H9 (cell line): ENCODE measurements around the gene PIP4P1. TPM values are rescaled to one million over a fixed set of nuclear protein-coding genes. Genes with fewer than 3 reads are reported as not detected.
"Not testable (repeated sequence)": the region's sequence is repeated elsewhere in the genome, so short reads cannot be mapped to it uniquely, and the experiment has no call there.

Experiments
- DNase-seq: peaks from one replicate; pipeline ENCODE4 v3.0.0-alpha.2; 2017
- H2AFZ ChIP-seq: one replicate; pipeline ENCODE4 v1.6.1; 2013; ENCODE audit warnings: mild to moderate bottlenecking, low read length, control low read depth, moderate library complexity
- H2AK5ac ChIP-seq: 2 replicates; pipeline ENCODE4 v1.6.1; 2013; ENCODE audit warnings: low read length, control low read depth, mixed read lengths; ENCODE audit not compliant: insufficient read length
- H2BK120ac ChIP-seq: one replicate; pipeline ENCODE4 v1.6.1; 2013; ENCODE audit warnings: low read depth, mild to moderate bottlenecking, low read length, control low read depth, inconsistent platforms; ENCODE audit not compliant: poor library complexity, severe bottlenecking
- H2BK12ac ChIP-seq: 2 replicates; pipeline ENCODE4 v1.6.1; 2013; ENCODE audit warnings: low read length, control low read depth, mixed read lengths, low read depth; ENCODE audit not compliant: insufficient read length
- H2BK15ac ChIP-seq: 2 replicates; pipeline ENCODE4 v1.6.1; 2013; ENCODE audit warnings: low read depth, low read length, control low read depth
- H2BK20ac ChIP-seq: one replicate; pipeline ENCODE4 v1.6.1; 2013; ENCODE audit warnings: low read depth, mild to moderate bottlenecking, low read length, control low read depth, inconsistent platforms; ENCODE audit not compliant: poor library complexity, severe bottlenecking
- H2BK5ac ChIP-seq: 2 replicates; pipeline ENCODE4 v1.6.1; 2013; ENCODE audit warnings: low read length, control low read depth, mixed read lengths; ENCODE audit not compliant: insufficient read length
- H3K14ac ChIP-seq: 2 replicates; pipeline ENCODE4 v1.6.1; 2013; ENCODE audit warnings: low read length, control low read depth; ENCODE audit not compliant: insufficient read depth
- H3K18ac ChIP-seq: 2 replicates; pipeline ENCODE4 v1.6.1; 2013; ENCODE audit warnings: low read depth, mild to moderate bottlenecking, mixed read lengths, low read length, control low read depth; ENCODE audit not compliant: insufficient read length
- H3K23ac ChIP-seq: 2 replicates; pipeline ENCODE4 v1.6.1; 2013; ENCODE audit warnings: low read length, control low read depth, mixed read lengths, low read depth; ENCODE audit not compliant: insufficient read length
- H3K23me2 ChIP-seq: 2 replicates; pipeline ENCODE4 v1.6.1; 2013; ENCODE audit warnings: low read depth, mild to moderate bottlenecking, mixed read lengths, low read length, control low read depth; ENCODE audit not compliant: insufficient read length, poor library complexity, severe bottlenecking
- H3K27ac ChIP-seq: 2 replicates; pipeline ENCODE4 v1.5.1; 2013; ENCODE audit warnings: low read length, control low read depth, mixed read lengths, low read depth; ENCODE audit not compliant: insufficient read length
- H3K27me3 ChIP-seq: 2 replicates; pipeline ENCODE4 v1.6.1; 2013; ENCODE audit warnings: low read length, control low read depth, inconsistent platforms; ENCODE audit not compliant: insufficient read depth
- H3K4ac ChIP-seq: 2 replicates; pipeline ENCODE4 v1.6.1; 2013; ENCODE audit warnings: low read depth, mild to moderate bottlenecking, control low read depth, inconsistent platforms, low read length, moderate library complexity
- H3K4me1 ChIP-seq: 2 replicates; pipeline ENCODE4 v1.6.1; 2013; ENCODE audit warnings: low read length, control low read depth, inconsistent platforms; ENCODE audit not compliant: insufficient read depth
- H3K4me2 ChIP-seq: 2 replicates; pipeline ENCODE4 v1.6.1; 2013; ENCODE audit warnings: low read length, control low read depth, mixed read lengths; ENCODE audit not compliant: insufficient read length, insufficient read depth
- H3K56ac ChIP-seq: 2 replicates; pipeline ENCODE4 v1.6.1; 2013; ENCODE audit warnings: low read depth, mild to moderate bottlenecking, mixed read lengths, low read length, control low read depth; ENCODE audit not compliant: insufficient read length
- H3K79me1 ChIP-seq: 2 replicates; pipeline ENCODE4 v1.6.1; 2013; ENCODE audit warnings: low read depth, mild to moderate bottlenecking, moderate library complexity, low read length, control low read depth, inconsistent platforms; ENCODE audit not compliant: insufficient read depth, poor library complexity, severe bottlenecking
- H3K79me2 ChIP-seq: 2 replicates; pipeline ENCODE4 v1.6.1; 2013; ENCODE audit warnings: low read length, control low read depth, inconsistent platforms; ENCODE audit not compliant: insufficient read depth
- H3K9ac ChIP-seq: 2 replicates; pipeline ENCODE4 v1.6.1; 2013; ENCODE audit warnings: low read length, control low read depth, mixed read lengths; ENCODE audit not compliant: insufficient read length; ENCODE audit errors: extremely low read depth
- H3K9me3 ChIP-seq: one replicate; pipeline ENCODE4 v1.6.1; 2013; ENCODE audit warnings: low read depth, low read length, inconsistent platforms; ENCODE audit not compliant: control insufficient read depth
- H3T11ph ChIP-seq: one replicate; pipeline ENCODE4 v1.6.1; 2013; ENCODE audit warnings: mild to moderate bottlenecking, low read length, control low read depth, inconsistent platforms
- H4K20me1 ChIP-seq: one replicate; pipeline ENCODE4 v1.6.1; 2013; ENCODE audit not compliant: control insufficient read depth, insufficient read length, insufficient read depth
- H4K5ac ChIP-seq: 2 replicates; pipeline ENCODE4 v1.6.1; 2013; ENCODE audit warnings: low read depth, mild to moderate bottlenecking, mixed read lengths, low read length, control low read depth; ENCODE audit not compliant: insufficient read length
- H4K8ac ChIP-seq: replicated peaks from 2 replicates; pipeline ENCODE4 v1.6.1; 2013; ENCODE audit warnings: low read length, control low read depth, mixed read lengths, low read depth; ENCODE audit not compliant: insufficient read length
- H4K91ac ChIP-seq: 2 replicates; pipeline ENCODE4 v1.6.1; 2013; ENCODE audit warnings: low read depth, mild to moderate bottlenecking, moderate library complexity, mixed read lengths, low read length, control low read depth; ENCODE audit not compliant: insufficient read length
- H3K27ac Mint-ChIP-seq, 3 experiments: 2 replicates in 2 of 3; 3 replicates in 1 of 3; pipeline ENCODE4 v1.8.0; 2020 to 2021; ENCODE audit warnings: mixed read lengths in 3 of 3, mild to moderate bottlenecking in 1 of 3, moderate library complexity in 1 of 3
- H3K27me3 Mint-ChIP-seq: 2 replicates; pipeline ENCODE4 v1.8.0; 2021; ENCODE audit warnings: low read depth, mild to moderate bottlenecking, moderate library complexity, mixed read lengths
- H3K36me3 Mint-ChIP-seq, 3 experiments: 2 replicates in 2 of 3; 3 replicates in 1 of 3; pipeline ENCODE4 v1.8.0; 2020 to 2021; ENCODE audit warnings: low read depth in 3 of 3, mixed read lengths in 3 of 3; ENCODE audit not compliant: insufficient read depth in 1 of 3
- H3K4me1 Mint-ChIP-seq, 2 experiments: 2 replicates each; pipeline ENCODE4 v1.8.0; 2020; ENCODE audit warnings: mixed read lengths in 2 of 2
- H3K4me3 Mint-ChIP-seq, 2 experiments: 2 replicates in 1 of 2; 3 replicates in 1 of 2; pipeline ENCODE4 v1.8.0; 2020 to 2021; ENCODE audit warnings: mild to moderate bottlenecking in 2 of 2, mixed read lengths in 2 of 2, moderate library complexity in 1 of 2
- H3K9me3 Mint-ChIP-seq, 2 experiments: 2 replicates in 1 of 2; 3 replicates in 1 of 2; pipeline ENCODE4 v1.8.0; 2020; ENCODE audit warnings: mild to moderate bottlenecking in 2 of 2, mixed read lengths in 2 of 2, moderate library complexity in 1 of 2
- CTCF ChIP-seq: fragments of 200-600 bp; sonication (generic); conservative IDR thresholded peaks from 3 replicates; pipeline ENCODE4 v1.8.0; 2021; ENCODE audit warnings: antibody characterized with exemption, mild to moderate bottlenecking
- WGBS: extraction: QIAGEN DNeasy Blood & Tissue Kit; methylation state at CpG from one replicate; pipeline ENCODE4 v1.1.7; 2013; ENCODE audit warnings: missing lambda C conversion rate, low lambda C conversion rate, mixed read lengths; ENCODE audit not compliant: insufficient read length; ENCODE audit errors: extremely low coverage; 5-methylcytosine and 5-hydroxymethylcytosine counted together
- total RNA-seq: library from RNA; stranded (reverse); gene quantifications from 2 replicates; pipeline ENCODE4 v1.2.1, GENCODE V29; 2021

The PIP4P1 gene
- total RNA-seq, 1 experiment from 2014 or later, result 41.6 TPM

DNA sequence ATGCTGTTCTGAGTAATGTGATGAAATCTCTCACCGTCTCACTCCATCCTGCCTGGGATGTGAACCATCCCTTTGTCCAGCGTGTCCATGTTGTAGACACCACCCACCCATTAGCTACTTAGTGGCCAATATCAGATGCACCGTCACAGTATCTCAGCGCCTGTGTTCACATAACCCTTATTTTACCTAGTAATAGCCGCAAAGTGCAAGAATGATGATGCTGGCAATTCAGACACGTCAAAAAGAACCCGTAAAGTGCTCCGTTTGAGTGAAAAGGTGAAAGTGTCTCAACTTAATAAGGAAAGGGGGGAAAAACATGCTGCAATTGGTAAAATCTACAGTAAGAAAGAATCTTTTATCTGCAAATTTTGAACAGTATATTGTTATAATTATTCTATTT, 47.1 kb upstream of the PIP4P1 start:
- Histone ChIP-seq H3T11ph (no peak overlapping the region), H3K9me3 (no peaks in the 10 kb centered on the region), H3K27me3 (no peaks in the 10 kb centered on the region), H4K5ac (no peak overlapping the region), H3K9ac (peak overlapping the region; percentile 7), H3K23ac (no peak overlapping the region), H3K79me1 (no peaks in the 10 kb centered on the region), H3K14ac (no peak overlapping the region), H3K4me2 (no peak overlapping the region), H3K56ac (no peak overlapping the region), H3K27ac (no peak overlapping the region), H4K8ac (no peak overlapping the region), H3K18ac (no peak overlapping the region), H3K4ac (no peak overlapping the region), H2BK20ac (no peak overlapping the region), H3K79me2 (no peaks in the 10 kb centered on the region), H2BK120ac (no peak overlapping the region), H2BK12ac (no peak overlapping the region), H2BK5ac (no peak overlapping the region), H2AFZ (no peak overlapping the region), H2AK5ac (no peak overlapping the region), H4K91ac (no peak overlapping the region), H2BK15ac (no peak overlapping the region), H4K20me1 (no peaks in the 10 kb centered on the region), H3K23me2 (no peaks in the 10 kb centered on the region), H3K4me1 (peaks cover 3% of the 10 kb centered on the region; the same call in 1 of the 2 replicates)
- H3K27me3 Mint-ChIP-seq, result peaks cover 5% of the 10 kb centered on the region
- WGBS, result no CpG with 5 or more reads among the region's 8 CpGs
- H3K4me1 Mint-ChIP-seq, result peaks cover 10 to 13% of the 10 kb centered on the region in 2 experiments
- no peak for DNase-seq
- no peak for TF ChIP-seq CTCF
- H3K27ac Mint-ChIP-seq, result no peak overlapping the region
- peaks cover 9 to 10% of the 10 kb centered on the region in 2 experiments for H3K9me3 Mint-ChIP-seq
- H3K36me3 Mint-ChIP-seq, result peaks cover 4 to 9% (median 4%) of the 10 kb centered on the region in 3 experiments; a peak in 6 of 7 replicates
- no peak overlapping the region for H3K4me3 Mint-ChIP-seq

DNA sequence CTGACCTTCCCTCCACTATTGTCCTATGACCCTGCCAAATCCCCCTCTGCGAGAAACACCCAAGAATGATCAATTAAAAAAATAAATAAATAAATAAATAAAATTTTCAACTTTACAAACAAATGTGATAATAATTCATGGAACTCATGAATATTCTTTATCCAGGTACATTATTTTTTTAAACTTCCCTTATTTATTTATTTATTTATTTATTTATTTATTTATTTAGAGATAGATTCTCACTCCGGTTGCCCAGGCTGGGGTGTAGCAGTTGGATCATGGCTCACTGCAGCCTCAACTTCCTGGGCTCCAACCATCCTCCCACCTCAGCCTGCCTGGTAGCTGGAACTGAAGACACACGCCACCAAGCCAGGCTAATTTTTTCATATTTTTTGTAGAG, 46.3 kb upstream of the PIP4P1 start:
- not testable (repeated sequence) for H3K4me1 ChIP-seq, H3K36me3 Mint-ChIP-seq, H2BK20ac ChIP-seq, H4K8ac ChIP-seq, H3K14ac ChIP-seq, H3K4me3 Mint-ChIP-seq, H3K9me3 ChIP-seq, H3K4me2 ChIP-seq, H3T11ph ChIP-seq, H3K79me1 ChIP-seq, H3K27me3 ChIP-seq, H3K18ac ChIP-seq, H3K4ac ChIP-seq, H4K20me1 ChIP-seq, H3K27me3 Mint-ChIP-seq, H2BK5ac ChIP-seq, H4K91ac ChIP-seq, H3K27ac Mint-ChIP-seq, H2BK120ac ChIP-seq, DNase-seq, H3K56ac ChIP-seq, H3K23ac ChIP-seq, H3K27ac ChIP-seq, H2BK15ac ChIP-seq, H3K9me3 Mint-ChIP-seq, H3K9ac ChIP-seq, H3K4me1 Mint-ChIP-seq, H2AK5ac ChIP-seq, H2BK12ac ChIP-seq, H4K5ac ChIP-seq, H3K23me2 ChIP-seq, H2AFZ ChIP-seq, H3K79me2 ChIP-seq
- no CpG with 5 or more reads among the region's 3 CpGs for WGBS
